Kidney glomerular epithelial cell (primary cell): Measurements from ENCODE around the gene PSEN1.

Experiments used
- DNase-seq: peaks from one replicate; lab custom pipeline; 2025; lab: John Stamatoyannopoulos, UW

The PSEN1 gene

GRCh38 chr14:73220634-73221033 lies 84.3 kb downstream of the PSEN1 start:
- DNase-seq: no peak

- no peak for DNase-seq
These were observed 85.6 kb downstream of the PSEN1 start for GRCh38 chr14:73221945-73222344.

DNA sequence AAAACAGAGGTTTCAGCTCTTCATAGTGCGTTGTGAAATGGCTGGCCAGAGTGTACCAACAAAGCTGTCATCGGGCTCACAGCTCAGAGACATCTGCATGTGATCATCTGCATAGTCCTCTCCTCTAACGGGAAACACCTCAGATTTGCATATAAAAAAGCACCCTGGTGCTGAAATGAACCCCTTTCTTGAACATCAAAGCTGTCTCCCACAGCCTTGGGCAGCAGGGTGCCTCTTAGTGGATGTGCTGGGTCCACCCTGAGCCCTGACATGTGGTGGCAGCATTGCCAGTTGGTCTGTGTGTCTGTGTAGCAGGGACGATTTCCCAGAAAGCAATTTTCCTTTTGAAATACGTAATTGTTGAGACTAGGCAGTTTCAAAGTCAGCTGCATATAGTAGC lies 86.7 kb downstream of the PSEN1 start:
- DNase-seq: no peak

GRCh38 chr14:73225496-73225895 lies 89.2 kb downstream of the PSEN1 start:
- no peak for DNase-seq

GRCh38 chr14:73227812-73228781 lies 91.8 kb downstream of the PSEN1 start:
- DNase-seq: peak; percentile 94

GRCh38 chr14:73230051-73230450 lies 93.7 kb downstream of the PSEN1 start:
- no peak for DNase-seq

GRCh38 chr14:73231981-73232851 lies 95.9 kb downstream of the PSEN1 start:
- no peak for DNase-seq

DNA sequence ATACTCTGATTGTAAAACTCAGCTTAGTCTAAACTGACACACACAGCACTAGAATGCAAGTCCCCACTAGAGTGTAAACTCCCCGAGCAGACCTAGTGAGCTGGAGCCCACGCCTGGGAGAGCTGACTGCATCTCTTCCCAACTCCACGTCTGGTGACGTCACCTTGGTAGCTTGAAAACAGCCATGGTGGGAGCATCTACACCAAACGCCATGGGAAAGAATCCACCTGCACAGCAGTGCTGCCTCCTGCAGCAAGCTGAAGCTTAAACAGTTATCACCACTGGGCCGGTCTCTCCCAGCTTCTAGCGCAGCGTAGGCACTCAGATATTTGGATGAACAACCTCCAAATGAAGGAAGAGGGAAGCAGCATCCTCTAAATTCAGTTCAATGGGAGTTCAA lies 96.7 kb downstream of the PSEN1 start:
- DNase-seq: no peak

GRCh38 chr14:73233564-73233963 lies 97.3 kb downstream of the PSEN1 start:
- DNase-seq: no peak

- DNase-seq: no peak
These were observed 97.7 kb downstream of the PSEN1 start for GRCh38 chr14:73234029-73234428.

DNA sequence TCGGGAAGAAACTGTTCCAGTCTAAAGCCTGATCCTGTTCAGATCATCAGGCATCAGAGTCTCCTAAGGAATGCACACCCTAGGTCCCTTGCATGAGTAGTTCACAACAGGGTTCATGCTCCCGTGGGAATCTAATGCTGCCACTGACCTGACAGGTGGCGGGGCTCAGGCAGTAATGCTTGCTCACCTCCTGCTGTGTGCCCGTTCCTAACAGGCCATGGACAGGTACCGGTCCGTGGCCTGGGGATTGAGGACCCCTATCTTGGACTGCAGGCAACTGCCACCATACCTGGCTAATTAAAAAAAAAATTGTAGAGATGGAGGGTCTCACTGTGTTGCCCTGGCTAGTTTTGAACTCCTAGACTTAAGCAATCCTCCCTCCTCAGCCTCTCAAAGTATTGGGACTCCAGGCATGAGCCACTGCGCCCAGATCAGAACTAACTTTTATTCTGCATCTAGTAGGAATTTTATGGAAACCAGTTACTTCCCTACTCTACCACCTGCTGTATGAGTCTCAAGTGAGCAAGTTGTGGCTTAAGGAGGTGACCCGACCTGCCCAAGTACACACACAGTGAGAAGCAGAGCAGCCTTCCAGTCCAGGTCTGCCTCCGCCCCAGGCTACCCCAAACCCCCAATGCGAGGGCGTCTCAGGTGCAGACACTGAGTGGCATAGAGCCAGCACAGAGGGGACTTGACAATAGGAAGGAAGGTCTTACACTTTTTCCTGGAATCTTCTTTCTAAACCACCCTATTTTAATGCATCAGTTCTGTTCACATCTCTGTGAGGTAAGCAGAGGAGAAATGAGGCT lies 98.5 kb downstream of the PSEN1 start:
- DNase-seq: no peak

GRCh38 chr14:73235531-73236155 lies 99.3 kb downstream of the PSEN1 start:
- DNase-seq: no peak

GRCh38 chr14:73236157-73236556 lies 99.8 kb downstream of the PSEN1 start:
- DNase-seq: no peak

- DNase-seq: no peak
These were observed 100.5 kb downstream of the PSEN1 start for GRCh38 chr14:73236752-73237218.

DNA sequence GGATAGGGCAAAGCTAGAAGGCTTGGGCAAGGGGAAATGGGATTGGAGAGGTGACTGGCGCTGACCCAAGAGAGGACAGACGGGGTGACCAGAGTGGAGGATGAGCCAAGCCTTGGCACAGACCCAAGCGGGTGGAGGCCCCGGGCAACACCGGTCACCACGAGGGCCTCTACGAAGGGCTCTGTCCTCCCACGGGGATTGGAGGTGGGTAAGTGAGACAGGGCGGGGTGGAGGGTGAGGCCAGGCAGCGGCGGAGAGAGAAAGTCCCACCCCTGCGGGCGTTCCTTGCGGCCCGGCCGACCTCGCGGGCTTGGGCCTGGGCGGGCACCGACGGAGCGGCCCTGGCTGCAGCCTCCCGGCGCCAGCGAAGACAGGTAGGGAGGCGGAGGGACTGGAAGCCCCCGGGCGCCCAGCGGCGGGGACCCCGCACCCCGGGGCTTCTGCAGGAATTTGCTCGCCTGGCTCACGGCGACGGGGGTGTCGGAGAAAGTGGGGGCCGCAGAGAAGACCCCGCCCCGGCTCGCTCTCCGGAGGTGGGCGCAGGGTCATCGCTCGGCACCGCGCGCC lies 101.0 kb downstream of the PSEN1 start, which contains the start of gene PAPLN:
Gene PAPLN, plus strand, starts transcription at position 288 of the 567 bp plus-strand sequence. CDS start 2,273 bp downstream, outside the sequence.
- peak; percentile 44 for DNase-seq

- DNase-seq: no peak
These were observed 101.6 kb downstream of the PSEN1 start for GRCh38 chr14:73237786-73238423.

- DNase-seq: peak; percentile 85
These were observed 102.1 kb downstream of the PSEN1 start for GRCh38 chr14:73238424-73238852.

DNA sequence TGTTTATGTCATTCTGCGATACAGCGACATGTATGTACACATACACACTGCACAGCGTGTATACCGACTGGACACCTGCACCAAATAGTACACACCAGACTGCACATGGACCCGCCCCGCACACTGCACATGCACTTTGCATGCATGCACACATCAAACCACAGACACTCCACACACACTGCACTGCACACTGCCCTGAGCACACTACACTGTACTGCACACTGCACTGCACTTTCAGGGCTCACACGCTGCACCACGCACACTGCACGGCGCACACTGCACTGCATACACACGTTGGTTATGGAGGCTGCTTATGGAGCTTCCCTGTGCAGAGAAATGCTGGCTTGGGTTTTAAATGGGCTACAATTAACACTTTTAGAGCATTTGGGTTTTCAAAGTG lies 102.6 kb downstream of the PSEN1 start:
- DNase-seq: no peak

DNA sequence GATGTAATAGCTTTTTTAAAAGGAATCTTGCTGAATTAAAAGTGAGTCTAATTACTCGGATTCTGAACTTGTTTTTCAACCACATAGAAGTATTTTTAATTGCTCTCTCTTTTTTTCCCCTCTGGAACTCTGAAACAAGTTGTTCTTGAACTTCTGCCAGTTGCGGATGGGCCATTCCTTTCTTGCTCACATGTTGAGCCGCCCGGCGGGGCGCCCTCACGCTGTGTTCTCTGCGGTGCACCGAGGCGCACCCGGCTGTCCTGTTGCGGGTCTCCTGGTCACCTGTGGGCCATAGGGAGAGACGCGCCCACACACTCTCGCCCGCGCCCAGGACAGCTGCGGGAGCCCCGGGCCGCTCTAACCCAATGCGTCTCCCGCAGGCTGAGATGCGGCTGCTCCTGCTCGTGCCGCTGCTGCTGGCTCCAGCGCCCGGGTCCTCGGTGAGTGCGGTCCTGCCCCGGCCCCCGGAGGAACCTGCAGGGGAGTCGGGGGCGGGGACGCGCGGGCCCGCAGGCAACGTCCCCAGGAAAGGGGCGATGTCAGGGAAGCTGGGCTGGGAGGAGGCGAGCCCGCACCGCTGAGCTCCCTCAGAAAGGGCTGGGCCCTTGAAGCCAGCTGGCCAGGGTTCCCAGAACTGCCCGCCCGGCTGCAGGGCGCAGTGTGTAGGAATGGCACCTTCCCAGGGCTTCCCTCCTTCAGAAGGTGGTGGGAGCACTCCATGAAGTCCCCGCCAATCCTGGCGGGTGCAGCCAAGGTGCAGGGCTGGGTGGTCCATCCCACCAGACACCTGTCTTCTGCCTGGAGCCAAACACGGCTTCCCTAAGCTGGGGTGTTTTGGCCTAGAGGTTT lies 103.3 kb downstream of the PSEN1 start:
- DNase-seq: no peak
